GM18499 (cell line): ENCODE measurements around the gene SHKBP1.
"Not testable (repeated sequence)": the region's sequence is repeated elsewhere in the genome, so short reads cannot be mapped to it uniquely, and the experiment has no call there.

Experiments used
- ATAC-seq: cut with Tn5 transposase; IDR thresholded peaks from one replicate; pipeline ENCODE4 v1.9.1; 2021; ENCODE audit warnings: moderate number of reproducible peaks; ENCODE audit not compliant: insufficient read depth, unreplicated experiment

Gene SHKBP1

DNA sequence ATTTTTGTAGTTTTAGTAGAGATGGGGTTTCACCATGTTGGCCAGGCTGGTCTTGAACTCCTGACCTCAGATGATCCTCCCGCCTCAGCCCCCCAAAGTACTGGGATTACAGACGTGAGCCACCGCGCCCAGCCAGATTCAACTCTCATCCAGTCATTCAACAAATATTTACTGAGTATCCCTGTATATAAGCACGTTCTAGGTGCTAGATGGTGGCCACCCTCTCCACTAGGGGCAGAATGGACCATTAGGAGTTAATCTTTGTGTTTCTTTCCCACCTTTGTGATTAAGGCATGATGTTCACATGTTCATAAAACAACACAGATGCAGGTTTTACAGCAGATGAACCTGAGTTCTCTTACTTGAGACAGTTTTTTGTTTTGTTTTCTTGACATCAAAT, 7.3 kb downstream of the SHKBP1 start:
- no peak for ATAC-seq

DNA sequence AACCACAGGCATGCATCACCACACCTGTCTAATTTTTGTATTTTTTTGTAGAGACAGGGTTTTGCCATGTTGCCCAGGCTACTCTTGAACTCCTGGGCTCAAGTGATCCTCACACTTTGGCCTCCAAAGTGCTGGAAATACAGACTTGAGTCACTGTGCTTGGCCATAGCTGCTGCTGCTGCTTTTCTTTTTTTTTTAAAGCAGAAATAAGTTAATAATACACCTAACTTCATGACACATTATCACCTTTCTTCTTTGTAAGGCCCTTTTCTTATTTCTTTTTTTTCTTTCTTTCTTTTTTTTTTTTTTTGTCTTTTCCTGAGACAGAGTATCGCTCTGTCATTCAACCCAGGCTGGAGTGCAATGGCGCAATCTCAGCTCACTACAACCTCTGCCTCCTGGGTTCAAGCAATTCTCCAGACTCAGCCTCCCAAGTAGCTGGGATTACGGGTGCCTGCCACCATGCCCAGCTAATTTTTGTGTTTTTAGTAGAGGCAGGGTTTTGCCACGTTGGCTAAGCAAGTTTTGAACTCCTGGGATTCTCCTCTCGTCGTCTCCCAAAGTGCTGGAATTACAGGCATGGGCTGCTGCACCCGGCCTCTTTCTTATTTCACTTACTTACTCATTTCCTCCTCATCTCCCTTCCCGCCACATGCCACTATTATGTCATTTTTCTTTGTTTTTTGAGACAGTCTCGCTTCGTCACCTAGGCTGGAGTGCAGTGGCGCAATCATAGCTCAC, 8.7 kb downstream of the SHKBP1 start:
- ATAC-seq: no peak

DNA sequence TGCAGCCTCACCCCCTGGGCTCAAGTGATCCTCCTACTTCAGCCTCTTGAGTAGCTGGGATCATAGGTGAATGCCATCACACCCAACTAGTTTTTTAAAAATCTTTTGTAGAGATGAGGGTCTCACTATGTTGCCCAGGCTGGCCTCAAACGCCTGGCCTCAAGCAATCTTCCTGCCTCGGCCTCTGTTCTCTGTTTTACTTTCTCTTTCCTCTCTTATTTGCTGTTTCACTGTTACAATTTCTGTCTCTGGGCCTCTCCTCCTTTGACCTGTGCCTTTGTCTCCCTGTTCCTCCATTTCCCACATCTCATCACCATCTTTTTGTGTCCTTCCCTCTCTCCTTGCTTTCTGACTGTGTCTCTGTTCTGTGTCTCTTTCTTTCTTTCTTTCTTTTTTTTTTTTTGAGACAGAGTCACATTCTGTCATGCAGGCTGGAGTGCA, 9.3 kb downstream of the SHKBP1 start:
- no peak for ATAC-seq

DNA sequence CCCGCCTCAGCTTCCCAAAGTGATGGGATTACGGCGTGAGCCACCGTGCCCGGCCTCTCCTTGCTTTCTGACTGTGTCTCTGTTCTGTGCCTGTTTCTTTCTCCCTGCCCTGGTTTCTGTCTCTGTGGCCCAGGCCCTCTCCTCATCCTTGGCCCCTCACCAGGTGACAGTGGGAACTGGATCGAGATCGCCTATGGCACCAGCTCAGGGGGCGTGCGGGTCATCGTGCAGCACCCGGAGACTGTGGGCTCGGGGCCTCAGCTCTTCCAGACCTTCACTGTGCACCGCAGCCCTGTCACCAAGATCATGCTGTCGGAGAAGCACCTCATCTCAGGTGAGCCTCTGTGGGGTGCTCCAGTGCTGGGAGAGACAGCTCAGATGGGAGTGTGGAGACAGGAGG, 9.9 kb downstream of the SHKBP1 start:
- ATAC-seq: no peak

DNA sequence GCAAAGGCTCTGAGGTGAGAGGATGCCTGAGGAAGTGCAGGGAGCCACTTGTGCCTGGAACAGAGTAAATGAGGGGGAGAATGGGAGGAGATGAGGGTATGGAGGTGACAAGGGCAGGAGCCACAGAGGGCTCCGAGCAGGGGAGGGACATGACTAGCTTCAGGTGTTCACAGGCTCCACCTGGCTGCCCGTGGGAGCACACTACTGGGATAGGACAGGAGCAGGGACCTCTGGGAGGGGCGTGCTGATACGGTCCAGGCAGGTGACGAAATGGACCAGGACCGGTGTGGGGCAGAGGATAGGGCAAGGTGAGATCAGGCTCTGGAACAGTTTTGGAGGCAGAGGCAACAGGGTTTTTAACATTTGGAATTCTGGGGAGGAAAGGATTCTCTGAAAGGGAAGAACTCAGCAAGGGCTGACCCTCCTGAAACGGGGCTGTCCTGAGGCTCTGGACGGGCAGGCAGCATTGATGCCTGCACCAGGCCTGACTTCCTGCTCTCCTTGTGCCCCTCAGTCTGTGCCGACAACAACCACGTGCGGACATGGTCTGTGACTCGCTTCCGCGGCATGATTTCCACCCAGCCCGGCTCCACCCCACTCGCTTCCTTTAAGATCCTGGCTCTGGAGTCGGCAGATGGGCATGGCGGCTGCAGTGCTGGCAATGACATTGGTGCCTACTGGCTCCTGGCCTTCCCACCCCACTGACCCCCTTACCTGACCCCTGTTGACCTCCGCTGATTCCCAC, 11.6 kb downstream of the SHKBP1 start:
- ATAC-seq: no peak

DNA sequence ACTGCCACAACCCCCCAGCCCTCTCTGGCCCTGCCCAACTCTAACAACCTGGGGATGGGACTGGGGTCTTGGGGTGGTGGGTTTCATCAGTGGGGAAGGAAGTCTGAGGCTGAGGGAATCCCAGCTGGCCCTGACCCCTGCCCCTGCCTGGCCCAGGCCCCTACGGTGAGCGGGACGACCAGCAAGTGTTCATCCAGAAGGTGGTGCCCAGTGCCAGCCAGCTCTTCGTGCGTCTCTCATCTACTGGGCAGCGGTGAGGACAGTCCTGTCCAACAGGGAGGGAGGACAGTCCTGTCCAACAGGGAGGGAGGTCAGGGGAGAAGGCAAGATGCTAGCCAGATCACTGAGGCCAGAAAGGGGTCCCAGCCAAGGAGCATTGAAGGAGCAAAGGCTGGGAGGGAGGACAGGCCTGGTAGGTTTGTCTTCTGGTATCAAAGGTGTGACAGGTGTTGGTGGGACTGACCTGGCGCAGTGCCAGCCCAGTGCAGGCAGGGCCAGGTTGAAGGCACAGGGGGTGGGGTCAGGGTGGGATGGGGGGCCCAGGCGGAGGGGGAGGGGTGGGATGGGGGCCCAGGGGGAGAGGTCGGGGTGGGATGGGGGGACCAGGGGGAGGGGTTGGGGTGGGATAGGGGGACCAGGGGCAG, 12.4 kb downstream of the SHKBP1 start:
- no peak for ATAC-seq

DNA sequence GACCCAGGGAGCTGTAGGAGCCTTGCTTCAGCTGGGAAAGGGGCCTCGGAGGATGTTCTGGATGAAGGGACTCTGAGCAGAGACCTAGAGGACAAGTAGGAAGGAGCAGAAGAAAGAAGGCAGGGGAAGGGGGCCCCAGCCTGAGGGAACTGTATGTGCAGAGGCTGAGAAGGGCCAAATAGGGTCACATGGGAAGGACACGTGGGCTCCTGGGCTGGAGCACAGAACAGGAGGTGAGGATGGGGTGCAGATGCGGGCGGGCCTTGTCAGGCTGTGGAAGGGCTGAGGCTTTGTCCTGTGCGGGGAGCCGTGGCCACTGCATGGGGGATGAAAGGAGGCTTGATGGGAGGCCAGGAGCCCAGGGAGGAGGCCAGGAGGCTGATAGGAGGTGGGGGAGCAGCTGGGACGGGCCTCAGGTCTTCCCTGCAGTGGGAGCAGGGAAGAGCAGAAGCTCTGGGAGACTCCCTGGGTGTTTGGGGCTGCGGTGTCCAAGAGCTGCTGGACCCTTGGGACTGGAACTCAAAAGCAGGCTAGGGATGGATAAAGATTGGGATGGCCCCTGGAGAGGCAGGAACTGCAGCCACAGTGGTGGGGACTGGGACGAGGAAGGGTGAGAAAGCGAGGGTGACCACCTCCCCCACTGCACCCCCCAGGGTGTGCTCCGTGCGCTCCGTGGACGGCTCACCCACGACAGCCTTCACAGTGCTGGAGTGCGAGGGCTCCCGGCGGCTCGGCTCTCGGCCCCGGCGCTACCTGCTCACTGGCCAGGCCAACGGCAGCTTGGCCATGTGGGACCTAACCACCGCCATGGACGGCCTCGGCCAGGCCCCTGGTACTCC, 13.1 kb downstream of the SHKBP1 start:
- ATAC-seq: no peak

DNA sequence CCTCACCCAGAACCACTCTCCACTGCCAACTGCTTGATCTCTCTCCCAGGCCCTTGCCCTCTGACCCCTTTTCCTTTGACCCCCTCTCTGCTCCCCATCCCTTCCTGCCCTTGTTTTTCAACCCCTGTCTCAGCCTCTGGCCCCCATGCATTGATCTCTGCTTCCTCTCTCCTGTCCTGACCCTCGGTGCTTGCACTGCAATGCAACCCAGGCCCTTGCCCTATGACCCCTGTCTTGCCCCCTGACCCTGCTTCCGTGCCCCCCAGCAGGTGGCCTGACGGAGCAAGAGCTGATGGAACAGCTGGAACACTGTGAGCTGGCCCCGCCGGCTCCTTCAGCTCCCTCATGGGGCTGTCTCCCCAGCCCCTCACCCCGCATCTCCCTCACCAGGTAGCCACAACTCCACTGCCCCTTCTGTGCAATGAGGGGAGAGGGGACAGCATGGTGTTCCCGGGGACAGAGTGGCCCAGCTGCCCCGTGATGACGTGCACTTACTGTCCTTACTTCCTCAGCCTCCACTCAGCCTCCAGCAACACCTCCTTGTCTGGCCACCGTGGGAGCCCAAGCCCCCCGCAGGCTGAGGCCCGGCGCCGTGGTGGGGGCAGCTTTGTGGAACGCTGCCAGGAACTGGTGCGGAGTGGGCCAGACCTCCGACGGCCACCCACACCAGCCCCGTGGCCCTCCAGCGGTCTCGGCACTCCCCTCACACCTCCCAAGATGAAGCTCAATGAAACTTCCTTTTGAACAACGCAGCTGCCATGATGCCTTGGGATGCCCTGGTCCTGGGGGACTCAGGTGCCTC, 14.0 kb downstream of the SHKBP1 start:
- no peak for ATAC-seq

DNA sequence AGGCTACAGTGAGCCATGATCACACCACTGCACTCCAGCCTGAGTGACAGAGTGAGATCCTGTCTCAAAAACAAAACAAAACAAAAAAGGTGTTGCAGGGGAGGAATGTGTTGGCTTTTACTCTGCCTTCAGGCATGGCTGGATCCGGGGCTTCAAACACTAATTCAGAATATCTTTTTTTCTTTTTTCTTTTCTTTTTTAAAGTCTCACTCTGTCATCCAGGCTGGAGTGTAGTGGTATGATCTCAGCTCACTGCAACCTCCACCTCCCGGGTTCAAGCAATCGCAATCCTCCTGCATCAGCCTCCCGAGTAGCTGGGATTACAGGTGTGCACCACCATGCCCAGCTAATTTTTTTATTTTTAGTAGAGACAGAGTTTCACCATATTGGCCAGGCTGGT, 15.1 kb downstream of the SHKBP1 start:
- not testable (repeated sequence) for ATAC-seq

DNA sequence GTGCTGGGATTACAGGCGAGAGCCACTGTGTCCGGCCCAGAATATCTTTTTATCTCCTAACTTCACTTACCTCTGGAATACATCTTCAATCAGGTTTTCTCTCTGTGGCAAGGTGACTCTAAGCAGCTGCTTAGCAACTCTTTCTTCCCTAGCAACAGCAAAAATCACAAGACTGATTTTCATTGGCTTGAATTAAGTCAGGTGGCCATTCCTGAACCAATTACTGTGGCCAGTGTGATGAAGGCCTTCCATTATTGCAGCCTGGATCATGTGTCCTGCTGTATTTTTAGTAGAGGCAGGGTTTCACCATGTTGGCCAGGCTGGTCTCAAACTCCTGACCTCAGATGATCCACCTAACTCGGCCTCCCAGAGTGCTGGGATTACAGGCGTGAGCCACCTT, 15.5 kb downstream of the SHKBP1 start:
- no peak for ATAC-seq

DNA sequence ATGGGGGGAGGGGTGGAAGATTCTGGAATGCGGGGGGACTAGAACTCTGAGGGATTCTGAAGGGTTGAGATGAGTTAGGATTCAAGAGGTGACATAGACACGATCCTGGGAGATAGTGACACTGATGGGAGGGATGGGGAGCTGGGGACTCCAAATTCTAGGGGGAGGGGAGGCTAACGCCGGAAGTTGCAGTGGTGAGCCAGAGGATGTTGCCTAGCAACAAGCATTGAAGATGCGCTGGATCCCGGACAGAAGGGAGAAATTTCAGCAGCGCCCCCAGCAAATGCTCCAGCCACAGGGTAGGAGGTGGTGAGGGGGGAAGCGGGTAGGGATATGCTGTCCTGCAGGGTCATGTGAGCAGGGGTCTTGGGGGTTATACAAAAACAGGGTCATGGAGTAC, 17.6 kb downstream of the SHKBP1 start:
- ATAC-seq: no peak

DNA sequence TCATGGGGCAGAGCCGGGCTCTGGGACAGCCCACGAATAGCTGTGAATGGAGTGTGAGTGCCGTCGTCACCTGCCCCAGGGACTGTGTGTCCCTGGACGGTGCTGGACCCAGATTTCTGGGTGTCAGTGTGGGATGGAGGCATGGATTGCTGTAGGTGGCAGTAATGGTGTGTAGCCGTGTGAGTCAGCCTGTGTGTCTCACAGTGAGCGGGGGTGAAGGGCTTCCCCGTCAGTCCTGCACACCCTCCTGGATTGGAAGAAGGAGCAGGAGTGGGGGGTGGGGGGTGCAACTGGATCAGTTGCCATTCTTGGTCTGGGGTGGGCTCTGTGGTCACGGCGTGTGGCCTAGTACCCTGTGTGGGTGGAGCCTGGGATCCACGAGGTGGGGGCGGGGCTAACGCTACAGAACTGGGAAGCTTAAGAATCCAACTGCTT, 18.0 kb downstream of the SHKBP1 start:
- ATAC-seq: no peak

DNA sequence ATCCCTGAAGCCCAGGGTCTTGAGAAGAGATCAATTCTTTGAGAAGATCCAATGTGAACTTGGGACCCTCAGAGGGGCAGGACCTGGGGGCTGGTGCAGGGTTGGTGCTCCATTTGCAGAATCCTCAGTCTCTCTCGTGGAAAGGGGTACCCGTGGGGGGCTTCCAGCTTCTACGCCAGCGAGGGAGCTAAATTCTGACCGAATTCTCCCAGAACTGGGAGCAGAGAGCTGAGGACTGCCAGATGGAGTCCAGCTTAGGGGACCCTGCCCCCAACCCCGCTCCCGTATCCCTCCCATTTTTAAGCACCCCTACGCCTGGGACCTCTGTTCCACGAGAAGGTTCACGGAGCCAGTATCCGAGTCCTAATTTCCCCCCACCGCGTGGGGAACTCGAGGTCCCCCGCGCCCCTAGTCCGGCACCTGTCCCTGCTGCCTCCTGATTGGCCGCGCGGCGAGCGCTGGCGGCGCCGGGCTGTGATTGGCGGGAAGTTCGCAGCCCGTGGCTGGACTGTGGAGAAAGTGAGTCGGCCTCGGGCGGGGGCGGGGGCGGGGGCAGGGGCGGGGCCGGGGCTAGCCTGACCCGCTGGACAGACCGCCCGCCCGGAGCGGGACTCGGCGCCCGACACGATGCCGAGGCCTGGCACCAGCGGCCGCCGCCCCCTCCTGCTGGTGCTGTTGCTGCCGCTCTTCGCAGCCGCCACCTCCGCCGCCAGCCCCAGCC, 20.1 kb downstream of the SHKBP1 start:
- ATAC-seq: no peak

DNA sequence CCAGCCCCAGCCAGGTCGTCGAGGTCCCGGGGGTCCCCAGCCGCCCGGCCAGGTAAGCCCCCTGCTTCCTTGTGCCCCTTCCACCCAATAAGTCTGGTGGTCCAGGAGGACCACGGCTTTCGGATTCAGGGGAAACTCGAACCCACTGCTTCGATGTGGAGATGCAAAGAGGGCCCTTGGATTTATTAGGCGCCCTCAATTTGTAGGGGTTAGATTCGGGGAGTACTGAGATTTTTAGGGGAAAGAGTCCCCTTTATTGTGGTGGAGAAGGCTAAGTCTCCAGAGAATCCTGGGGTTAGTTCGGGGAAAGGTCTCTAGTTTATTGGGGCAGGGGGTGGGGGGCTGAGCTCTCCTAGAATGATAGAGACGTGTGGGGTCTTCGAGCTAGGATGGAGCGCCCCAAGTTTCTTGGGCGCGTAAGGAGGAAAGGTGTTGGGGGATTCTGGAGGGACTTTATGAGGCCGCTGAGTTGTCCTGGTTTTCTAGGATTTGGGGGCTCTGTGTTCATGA, 20.7 kb downstream of the SHKBP1 start:
- no peak for ATAC-seq

DNA sequence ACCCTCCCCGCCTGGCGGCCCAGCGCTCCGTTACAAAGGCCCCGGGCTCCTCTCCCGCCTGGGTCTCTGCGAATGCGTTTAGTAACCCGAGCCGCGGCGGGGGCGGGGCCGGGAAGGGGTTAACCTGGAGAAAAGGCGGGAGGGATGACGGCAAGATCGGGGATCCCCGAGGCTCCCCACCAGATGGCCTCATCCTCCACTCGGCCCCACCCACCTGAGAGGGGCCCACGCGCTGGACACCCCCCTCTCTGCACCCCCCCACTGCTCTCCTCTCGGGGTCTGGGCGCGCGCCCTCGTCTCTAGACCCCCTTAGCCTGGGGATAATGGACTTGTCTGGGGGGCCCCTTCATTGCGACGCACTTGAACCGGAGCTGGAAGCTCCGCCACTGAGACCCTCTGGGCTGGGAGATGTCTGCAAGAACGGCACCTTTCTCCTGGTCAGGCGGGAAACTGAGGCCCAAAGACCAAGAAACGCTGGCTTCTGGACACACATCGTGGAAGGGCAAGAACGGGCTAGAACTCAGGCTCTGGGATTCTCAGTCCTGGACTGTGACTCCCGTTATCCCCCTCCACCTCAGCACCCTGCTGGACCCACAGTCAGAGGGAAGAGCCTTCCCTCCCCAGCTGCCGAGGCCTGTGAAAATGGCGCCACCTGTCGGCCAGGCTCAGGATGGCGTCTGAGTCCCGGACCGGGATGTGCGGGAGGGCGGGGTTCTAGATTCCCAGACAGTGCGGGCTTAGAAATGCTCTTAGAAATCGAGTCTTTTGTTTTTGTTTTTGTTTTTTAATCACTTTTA, 21.6 kb downstream of the SHKBP1 start:
- no peak for ATAC-seq

DNA sequence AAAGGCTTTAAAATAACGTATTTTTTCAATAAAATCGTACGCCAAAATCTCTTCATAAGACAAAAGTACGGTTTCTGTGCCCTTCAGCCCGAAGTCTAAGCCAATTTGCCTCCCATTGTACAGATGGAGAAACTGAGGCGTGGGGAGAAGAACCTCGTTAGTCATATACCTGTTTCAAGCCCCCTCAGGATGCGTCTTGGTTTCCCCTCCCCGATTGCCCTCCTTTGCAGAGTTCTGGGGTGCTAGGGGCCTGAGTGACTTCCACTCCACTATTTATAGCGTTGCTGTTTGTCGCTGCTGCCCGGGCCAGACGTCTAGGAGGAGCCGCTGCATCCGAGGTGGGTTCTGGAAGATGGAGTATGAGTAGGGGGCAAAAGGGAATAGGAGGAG, 22.2 kb downstream of the SHKBP1 start:
- ATAC-seq: no peak

DNA sequence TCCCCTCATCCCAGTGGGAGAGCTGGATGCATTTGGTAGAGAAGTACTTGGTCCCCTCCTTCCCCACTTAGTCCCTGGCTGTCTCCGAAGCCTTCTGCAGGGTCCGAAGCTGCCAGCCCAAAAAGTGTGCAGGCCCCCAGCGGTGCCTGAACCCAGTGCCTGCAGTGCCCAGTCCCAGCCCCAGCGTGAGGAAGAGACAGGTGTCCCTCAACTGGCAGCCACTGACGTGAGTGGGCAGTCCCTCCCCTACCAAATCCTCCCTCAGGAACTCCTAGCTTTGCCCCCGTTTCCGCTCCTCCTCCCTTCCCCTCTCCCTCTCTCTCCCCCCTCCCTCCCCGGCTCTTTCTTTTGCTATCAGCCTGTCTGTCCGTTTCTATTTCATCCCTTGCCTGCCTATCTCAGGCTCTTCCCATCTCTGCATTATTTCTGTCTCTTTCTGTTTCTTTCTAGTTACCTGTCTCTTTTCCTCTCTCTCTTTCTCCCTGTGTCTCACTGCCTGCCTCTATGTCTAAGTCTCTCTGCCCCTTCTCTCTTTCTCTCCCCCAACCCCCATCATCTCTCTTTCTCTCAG, 22.7 kb downstream of the SHKBP1 start:
- ATAC-seq: no peak
